GM19397 (cell line): Measurements from ENCODE around the gene CHRNE.
"Not testable (repeated sequence)": the region's sequence is repeated elsewhere in the genome, so short reads cannot be mapped to it uniquely, and the experiment has no call there.

Experiments
- ATAC-seq: cut with Tn5 transposase; IDR thresholded peaks from one replicate; pipeline ENCODE4 v1.9.1; 2021; ENCODE audit warnings: mild to moderate bottlenecking, moderate library complexity; ENCODE audit not compliant: unreplicated experiment

Gene CHRNE

DNA sequence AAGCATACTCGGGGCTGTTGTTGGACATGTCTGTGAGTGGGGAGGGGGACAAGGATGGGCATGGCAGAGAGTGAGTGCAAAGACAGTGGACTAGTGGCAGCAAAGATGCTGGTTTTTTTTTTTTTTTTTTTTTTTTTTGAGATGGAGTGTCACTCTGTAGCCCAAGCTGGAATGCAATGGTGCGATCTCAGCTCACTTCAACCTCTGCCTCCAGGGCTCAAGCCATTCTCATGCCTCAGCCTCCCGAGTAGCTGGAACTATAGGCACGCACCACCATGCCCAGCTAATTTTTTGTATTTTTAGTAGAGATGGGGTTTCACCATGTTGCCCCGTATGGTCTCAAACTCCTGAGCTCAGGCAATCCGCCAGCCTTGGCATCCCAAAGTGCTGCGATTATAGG is 45.6 kb downstream of the CHRNE start:
- ATAC-seq: not testable (repeated sequence)

DNA sequence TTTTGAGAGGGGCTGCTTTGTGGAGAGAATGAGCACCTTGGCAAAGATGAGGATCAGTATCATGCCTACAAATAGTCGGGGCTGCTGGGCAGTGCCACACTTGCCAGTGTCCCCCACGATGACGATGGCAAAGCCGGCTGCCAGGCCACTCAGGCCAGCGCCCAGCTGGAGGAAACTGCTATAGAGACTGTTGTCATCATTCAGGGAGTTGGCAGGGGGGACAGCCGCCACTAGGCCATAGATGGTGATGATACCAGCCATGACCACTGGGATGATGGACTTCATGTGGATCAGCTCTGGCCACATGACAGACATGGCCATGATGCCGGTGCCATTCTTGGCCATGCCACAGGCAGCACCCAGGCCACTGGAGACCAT is 46.0 kb downstream of the CHRNE start:
- no peak for ATAC-seq

DNA sequence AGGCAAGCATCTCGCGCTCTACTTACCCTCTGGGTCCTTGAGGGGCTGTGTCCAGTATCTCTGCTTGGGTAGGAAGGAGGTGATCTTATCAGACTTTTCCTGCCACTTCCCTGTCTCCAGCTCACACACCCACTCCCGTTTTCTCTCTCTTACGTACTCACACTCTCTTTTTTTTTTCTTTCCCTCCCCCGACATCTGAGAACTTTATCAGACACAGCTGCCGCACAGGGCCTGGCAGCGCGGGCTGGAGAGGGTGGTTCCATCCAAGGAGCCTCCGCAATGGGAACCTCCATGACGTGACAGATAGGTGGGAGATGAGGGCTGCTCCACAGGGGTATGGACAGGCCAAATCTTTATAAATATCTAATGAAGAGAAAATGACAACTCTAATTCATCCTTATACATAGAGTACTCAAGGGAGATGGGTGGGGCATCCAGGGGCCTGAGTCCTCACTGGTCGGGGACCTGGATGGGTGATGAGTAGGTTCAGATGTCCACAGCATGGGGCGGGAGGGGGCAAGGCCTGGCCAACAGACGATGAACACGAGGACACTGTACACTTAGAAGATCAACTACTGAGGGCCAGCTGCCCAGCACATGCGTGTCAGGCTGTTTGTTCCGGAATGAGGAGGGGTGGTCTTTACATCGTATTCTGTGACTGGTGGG is 46.5 kb downstream of the CHRNE start:
- no peak for ATAC-seq

- no peak for ATAC-seq
Measured at GRCh38 chr17:4854111-4854681, 48.7 kb downstream of the CHRNE start.

- no peak for ATAC-seq
Measured at GRCh38 chr17:4853208-4853671, 49.7 kb downstream of the CHRNE start.

DNA sequence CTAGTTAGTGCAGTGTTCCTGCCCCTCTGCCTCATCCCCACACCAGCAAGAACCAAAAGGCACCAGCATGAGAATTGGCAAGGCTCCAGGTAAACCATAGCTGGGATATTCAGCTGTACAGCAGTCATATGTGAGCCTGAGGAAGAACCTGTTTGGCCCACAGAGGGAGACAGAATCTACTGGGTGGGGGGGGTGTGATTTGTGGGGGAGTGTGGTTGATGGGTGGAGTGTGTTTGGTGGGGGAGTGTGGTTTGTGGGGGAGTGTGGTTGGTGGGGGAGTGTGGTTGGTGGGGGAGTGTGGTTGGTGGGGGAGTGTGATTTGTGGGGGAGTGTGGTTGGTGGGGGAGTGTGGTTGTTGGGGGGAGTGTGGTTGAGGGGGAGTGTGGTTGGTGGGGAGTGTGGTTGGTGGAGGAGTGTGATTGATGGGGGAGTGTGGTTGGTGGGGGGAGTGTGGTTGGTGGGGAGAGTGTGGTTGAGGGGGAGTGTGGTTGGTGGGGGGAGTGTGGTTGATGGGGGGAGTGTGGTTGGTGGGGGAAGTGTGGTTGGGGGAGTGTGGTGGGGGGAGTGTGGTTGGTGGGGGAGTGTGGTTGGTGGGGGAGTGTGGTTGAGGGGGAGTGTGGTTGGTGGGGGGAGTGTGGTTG is 50.2 kb downstream of the CHRNE start:
- ATAC-seq: no peak

GRCh38 chr17:4851084-4851483 is 51.8 kb downstream of the CHRNE start:
- ATAC-seq: no peak

DNA sequence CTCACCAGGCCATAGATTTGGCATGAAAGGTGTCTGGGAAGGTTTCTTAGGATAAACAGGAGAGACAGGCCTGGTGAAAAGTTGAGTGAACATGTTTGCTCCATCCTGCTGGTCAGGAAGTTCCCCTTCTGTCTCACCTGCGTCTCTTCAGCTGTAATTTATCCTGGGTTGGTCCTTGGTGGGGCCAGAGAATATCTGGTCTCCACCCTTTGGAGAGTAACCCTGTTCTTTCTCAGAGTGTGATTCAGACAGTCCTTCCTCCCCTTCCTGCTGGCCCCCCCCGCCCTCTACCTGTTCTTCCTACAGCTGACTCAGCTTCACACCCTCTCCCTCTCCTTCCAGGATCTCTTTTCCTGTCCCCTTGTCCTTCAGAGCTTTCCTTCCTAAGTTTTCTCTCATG is 52.7 kb downstream of the CHRNE start:
- no peak for ATAC-seq

DNA sequence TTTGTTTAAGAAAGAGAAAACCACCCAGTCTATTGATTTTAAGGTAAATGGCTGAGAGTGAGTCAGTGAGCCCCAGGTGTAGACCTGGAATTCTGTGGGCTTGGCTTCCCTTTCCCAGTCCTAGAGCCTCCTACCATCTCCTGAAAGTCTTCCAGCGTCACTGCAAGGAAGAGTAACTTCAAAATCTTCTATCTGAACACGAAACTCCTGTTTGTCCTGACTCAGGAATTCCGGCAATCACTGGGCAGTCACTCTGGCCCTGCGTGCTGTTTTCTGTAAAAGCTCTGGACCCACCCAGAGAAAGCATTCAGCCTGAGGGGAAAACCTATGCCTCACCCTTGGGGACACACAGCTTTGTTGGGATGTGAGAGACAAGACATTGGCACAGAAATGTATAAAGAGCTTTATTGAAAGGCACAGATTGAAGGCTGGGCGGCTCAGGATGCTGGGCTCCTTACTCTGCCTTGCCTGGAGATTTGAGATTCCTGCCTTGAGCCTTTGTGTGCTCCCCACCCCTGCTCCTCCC is 53.8 kb downstream of the CHRNE start:
- no peak for ATAC-seq
